Measurements from ENCODE around the gene UHRF1.
A peak's percentile ranks its signal among the peaks of the same experiment; 100 is the strongest.
"Not testable (repeated sequence)": the region's sequence is repeated elsewhere in the genome, so short reads cannot be mapped to it uniquely, and the experiment has no call there.

Gene UHRF1

DNA sequence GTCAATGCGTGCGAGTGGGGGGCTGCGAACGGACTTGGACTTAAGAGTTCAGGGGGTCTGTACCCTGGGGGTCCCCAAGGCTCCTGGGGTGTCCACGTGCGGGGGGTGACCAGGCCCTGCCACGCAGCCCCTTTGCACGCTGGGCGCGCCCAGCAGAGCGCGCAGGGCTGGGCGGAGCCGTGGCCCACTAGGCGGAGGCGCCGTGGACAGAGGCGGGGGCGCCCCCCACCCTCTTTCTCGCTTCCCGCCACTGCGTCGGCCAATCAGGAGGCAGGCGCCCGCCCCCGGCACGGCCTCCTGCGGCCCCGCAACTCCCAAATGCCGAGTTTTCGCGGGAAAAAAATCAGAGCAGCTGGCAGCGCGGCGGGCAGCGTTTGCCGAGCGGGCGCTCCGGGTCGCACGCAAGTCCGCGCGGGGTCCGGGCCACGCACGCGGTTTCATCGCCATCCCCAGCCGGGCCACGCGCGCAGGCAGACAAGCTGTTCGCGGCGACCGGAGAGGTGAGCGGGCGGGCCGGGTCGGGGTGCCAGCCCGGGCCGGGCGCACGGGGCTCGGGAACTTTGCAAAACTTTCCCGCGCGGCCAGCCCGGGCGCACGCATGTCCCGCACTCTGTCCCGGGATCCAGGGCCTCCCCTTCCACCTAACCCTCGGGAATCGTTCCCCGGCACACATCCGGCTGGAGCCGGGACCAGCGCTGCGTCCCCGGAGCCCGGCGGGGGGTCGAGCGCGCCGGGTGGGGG lies at the start of gene UHRF1:
Gene UHRF1, plus strand, starts transcription at position 346 of the 741 bp plus-strand sequence. CDS start 1,385 bp downstream, outside the sequence.
- DNase-seq (ENCODE audit: low read depth, low spot score) = no peak

DNA sequence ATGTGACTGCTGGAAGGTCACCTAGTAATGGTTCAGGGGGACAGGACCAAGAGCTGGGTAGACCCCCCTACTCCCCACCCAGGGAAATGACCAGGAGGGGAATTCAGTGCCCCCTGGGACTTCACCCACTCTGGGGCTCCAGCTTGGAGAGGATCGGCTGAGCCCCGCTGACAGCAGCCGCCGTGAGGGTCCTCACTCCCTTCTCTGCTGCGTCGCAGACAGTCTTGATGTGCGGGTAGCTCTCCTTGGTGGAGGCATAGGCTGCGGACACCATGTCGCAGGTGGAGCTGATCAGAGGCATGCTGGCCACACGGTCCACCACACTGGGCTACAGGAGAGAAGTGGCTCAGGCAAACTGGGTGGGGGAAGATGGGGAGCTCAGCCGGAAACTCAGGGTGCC lies 49.6 kb upstream of the UHRF1 start:
- no peak for DNase-seq (ENCODE audit: low read depth, low spot score)

DNA sequence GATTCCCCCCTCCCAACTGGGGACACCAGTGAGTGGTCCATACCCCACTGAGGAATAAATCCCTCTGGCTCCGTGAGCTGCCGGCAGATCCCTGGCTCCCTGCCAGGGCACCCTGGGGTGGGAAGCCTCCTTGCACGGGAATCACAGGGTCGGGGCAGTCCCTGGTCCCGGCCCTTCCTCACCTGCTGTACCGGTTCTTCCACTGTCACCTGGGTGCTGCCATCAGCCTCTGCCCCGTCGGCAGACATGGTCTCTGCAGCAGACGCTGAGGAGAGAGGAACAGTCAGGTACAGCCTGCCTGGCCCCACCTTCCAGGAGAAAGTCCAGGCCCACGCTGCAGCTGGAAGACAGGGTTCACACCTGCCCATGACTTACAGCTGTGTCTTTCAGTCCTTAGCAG lies 48.2 kb upstream of the UHRF1 start:
- no peak for DNase-seq (ENCODE audit: low read depth, low spot score)

DNA sequence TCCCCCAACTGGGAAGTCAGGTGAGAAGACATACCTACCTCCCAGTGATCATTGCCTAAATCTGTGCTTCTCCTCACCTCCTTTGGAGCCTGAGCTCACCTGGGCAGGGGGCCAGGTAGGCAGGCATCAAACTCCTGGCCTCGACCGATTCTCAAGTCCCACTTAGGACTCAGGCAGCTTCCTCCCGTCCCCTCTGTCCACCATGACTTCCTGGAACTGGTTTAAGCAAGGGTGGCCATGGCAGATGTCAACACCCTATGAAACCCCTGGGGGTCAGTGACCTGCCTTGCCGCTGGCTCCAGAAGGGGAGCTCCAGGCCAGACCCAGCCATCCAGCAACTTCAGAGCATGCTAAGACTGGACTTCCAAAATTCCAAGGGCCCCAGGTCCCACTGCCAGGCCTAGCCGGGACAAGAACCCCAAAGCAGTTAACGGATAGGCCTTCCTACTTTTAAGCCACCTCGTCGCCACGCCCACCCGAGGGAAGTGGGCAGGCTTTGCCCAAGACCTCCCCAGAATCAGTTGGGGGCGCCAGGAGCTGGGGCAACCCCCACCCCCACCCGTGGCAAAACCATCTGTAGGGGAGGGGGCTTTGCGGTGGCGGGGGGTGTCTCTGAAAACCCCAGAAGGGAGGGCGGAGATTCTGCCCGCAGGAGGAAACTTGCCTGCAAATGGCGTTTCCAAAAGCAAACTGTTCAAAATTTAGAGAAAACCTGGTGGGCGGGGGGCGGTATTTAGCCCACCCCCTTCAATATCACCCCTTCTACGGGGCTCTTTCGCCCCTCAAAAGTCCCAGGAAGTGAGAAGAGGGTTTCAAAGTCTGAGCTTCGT lies 42.5 kb upstream of the UHRF1 start:
- DNase-seq (ENCODE audit: low read depth, low spot score) = no peak

- DNase-seq (ENCODE audit: low read depth, low spot score) = no peak
These were observed 41.6 kb upstream of the UHRF1 start, which contains the start of gene PLIN3 for GRCh38 chr19:4867534-4868285. TSS of gene PLIN3 (minus strand) at chr19:4867667. CDS start at chr19:4861394, 6,273 bp downstream.

DNA sequence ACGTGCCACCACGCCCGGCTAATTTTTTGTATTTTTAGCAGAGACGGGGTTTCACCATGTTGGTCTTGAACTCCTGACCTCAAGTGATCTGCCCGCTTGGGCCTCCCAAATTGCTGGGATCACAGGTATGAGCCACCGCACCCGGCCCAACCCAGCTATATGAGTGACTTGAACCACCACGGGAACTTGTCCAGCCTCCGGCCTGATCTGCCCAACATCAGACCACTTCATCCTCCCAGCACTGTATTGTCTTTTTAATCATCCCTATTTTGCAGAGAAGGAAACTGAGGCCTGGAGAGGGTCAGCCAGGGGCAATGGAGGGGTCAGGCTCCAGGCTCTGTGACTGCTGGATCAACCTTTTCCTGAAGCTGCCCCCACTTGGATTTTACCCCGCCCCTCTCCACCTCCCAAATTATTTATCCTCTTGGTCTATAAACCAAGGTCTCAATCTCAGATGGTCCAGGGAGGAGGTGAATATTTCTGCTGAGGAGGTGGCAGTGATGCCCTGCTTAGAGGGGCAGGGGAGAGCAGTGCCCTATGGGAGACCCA lies 40.9 kb upstream of the UHRF1 start:
- DNase-seq (ENCODE audit: low read depth, low spot score) = no peak

DNA sequence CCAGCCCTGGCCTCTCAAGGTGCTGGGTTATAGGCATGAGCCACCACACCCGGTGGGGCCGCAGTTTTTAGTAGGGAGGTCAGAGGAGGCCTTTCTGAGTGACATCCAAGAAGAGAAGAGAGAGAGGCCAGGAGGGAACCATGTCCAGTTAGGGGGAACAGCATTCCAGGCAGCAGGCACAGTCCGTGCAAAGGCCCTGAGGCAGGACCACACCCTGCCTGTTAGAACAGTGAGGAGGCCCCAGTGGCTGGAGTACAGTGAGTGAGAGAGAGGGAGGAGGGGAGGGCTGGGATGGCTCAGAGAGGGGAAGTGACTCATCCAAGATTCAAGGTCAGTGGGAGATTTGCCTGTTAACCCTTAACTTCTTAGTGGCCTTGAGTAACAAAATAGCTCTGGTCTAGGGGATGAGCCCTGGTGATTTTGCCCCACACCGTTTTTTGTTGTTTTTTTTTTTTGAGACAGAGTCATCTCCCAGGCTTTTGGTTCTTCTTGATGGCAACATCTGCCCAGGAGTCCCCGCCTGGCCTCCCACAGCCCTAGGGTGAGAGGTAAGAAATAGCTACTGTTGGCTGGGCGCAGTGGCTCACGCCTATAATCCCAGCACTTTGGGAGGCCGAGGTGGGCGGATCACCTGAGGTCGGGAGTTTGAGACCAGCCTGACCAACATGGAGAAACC lies 39.1 kb upstream of the UHRF1 start:
- DNase-seq (ENCODE audit: low read depth, low spot score) = peak; percentile 73

DNA sequence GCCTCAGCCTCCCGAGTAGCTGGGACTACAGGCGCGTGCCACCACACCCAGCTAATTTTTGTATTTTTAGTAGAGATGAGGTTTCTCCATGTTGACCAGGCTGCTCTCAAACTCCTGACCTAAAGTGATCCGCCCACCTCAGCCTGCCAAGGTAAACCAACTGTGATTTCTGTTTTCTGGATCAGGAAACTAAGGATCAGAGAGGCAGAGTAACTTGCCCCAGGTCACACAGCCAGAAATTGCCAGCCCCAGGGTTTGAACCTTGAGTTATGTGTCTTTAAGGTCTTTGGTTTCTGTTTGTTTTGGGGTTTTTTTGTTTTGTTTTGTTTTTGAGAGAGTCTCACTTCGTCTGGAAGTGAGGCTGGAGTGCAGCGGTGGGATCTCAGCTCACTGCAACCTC lies 37.6 kb upstream of the UHRF1 start:
- DNase-seq (ENCODE audit: low read depth, low spot score) = no peak

- no peak for DNase-seq (ENCODE audit: low read depth, low spot score)
These were observed 35.4 kb upstream of the UHRF1 start for GRCh38 chr19:4873930-4874329.

DNA sequence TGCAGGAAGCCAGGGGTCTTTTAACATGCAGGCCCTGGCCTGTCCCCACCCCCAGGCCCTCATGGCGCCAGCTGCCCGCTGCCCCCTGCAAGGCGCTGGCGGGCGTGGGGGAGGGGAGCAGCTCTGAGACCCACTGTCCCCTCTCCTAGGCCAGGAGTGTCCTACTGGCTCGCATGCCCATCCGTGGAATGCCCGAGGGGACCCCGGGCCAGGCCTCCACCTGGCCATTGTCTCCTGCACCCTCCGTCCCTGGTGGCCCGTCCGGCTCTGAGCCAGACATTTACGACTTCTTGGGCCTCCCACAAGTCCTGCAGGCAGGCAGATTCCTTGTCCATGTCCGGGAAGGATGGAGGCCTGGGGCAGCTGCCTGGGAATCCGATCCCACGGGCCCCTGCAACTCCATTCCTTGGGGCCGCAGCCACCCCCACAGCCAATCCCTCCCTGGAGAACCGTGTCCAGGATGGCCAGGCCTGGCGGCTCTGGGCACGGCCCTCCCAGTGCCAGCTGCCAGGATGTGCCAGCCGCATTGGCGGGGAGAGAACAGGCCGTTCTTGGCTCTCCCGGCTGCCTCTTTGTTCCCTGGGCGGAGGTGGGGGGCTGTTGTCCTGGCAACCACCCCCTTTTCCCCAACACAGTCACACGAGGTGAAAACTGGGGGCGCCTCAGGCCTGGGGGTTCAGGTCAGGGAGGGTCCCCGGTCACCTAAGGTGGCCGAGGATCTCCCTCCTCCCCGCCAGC lies 31.4 kb upstream of the UHRF1 start:
- no peak for DNase-seq (ENCODE audit: low read depth, low spot score)

DNA sequence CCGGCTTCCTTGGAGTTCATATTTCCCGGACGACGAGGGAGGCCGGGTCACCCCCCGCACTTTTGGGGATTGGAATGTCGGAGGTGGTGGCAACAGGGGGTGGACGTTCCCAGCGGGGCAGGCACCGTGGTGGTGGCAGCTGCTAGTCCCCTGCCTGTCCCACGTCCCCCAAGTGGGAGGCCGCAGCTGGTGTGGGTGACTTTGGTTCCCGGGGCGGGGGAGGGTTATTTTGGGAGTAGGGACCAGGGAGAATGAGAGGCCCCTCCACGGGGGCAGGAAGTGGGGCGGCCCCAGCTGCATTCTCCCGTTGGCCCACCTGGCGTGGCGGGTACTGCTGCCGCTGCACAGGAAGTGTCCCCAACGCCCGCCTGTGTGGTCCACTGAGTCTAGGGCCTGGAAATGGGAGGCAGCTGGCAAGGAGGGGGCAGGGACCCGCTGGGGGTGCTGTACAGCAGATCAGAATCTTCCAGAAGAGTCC lies 30.8 kb upstream of the UHRF1 start:
- DNase-seq (ENCODE audit: low read depth, low spot score) = no peak

GRCh38 chr19:4879041-4879440 lies 30.3 kb upstream of the UHRF1 start:
- no peak for DNase-seq (ENCODE audit: low read depth, low spot score)

- DNase-seq (ENCODE audit: low read depth, low spot score) = not testable (repeated sequence)
These were observed 26.4 kb upstream of the UHRF1 start for GRCh38 chr19:4882874-4883273.

GRCh38 chr19:4884993-4885392 lies 24.3 kb upstream of the UHRF1 start:
- DNase-seq (ENCODE audit: low read depth, low spot score) = not testable (repeated sequence)

- not testable (repeated sequence) for DNase-seq (ENCODE audit: low read depth, low spot score)
These were observed 21.5 kb upstream of the UHRF1 start for GRCh38 chr19:4887803-4888202.

- DNase-seq (ENCODE audit: low read depth, low spot score) = no peak
These were observed 20.1 kb upstream of the UHRF1 start for GRCh38 chr19:4889034-4889815.

DNA sequence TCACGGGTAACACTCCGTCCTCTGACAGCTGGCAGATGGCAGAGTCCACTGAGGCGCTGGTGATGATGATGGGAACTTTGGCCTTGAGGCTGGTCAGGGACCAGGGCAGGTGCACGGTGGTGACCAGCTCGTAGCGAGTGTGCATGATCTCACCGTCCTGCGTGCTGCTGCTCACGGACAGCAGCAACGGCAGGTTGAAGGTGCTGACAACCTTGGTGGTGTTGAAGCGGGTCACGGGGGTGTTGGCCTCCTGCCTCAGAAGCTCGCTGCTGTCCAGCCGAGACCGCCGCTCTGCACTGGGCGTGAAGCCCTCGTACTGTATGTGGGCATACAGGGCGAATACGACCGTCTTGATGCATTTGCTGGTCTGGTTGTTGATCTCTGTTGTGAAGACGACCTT lies 18.2 kb upstream of the UHRF1 start:
- DNase-seq (ENCODE audit: low read depth, low spot score) = no peak

- DNase-seq (ENCODE audit: low read depth, low spot score) = not testable (repeated sequence)
These were observed 16.3 kb upstream of the UHRF1 start for GRCh38 chr19:4892962-4893361.

DNA sequence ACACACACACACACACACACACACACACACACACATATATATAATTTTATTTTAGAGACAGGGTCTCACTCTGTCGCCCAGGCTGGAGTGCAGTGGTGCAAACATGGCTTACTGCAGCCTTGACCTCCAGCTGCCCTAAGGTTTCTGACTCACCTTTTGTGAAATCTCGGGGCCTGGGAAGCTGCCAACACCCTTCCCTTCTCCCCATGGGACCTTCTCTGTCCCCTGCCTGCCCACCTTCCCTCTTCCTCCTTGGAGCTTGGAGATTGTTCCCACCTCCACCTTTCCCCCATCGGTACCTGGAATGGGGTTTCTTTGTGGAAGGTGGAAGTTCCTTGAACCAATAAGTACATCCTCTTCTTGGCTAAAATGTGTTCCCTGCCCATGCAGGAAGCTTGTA lies 12.9 kb upstream of the UHRF1 start:
- DNase-seq (ENCODE audit: low read depth, low spot score) = no peak

DNA sequence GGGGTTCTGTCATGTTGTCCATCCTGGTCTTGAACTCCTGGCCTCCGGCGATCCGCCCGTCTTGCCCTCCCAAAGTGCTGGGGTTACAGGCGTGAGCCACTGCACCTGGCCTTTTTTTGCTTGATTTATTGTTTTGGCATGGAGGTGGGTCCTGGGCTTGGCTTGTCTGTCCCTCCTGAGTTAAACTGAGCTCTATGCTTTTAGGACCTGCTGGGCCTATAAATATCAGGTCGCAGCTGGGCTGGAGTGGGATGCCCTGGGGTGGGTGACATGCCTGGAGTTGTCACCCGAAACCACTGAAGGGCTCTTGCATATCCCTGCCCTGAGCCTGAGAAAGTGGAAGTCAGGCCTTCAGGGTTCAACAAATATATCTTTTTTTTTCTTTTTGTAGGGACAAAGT lies 12.2 kb upstream of the UHRF1 start:
- DNase-seq (ENCODE audit: low read depth, low spot score) = no peak

Data from iPS DF 19.7 (cell line).